Measurements from ENCODE around the gene FBXO33. TPM values are rescaled to one million over a fixed set of nuclear protein-coding genes. Genes with fewer than 3 reads are reported as not detected.

FBXO33 gene
- total and polyA plus RNA-seq, 2 of the 8 experiments (the other 6 are each of a cell fraction or from before 2014, with no cell fraction given), result 4.7 to 11.5 TPM

DNA sequence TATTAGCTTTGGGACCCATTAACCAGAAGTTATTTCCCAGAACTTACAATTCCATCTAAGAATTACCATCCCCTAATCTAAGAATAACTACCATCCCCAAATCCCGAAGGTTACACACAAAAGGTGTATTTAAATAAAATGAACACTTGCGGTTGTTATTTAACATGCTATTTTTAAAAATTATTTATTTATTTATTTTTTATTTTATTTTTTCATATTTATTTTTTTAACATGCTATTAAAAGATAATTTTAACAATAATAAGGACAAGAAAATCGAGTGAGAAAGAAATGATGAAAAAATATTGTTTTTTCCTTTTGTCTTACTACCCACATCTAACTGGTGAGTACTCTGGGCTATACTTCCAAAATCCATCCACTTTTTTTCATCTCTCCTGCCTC, 6.3 kb downstream of the FBXO33 start:
- Histone ChIP-seq H4K8ac (ENCODE audit: extremely low read depth, insufficient read depth, low read length) (no peak overlapping the region), H2BK12ac (ENCODE audit: low read depth, low read length) (no peak overlapping the region), H3K23ac (ENCODE audit: insufficient read length) (no peak overlapping the region), H3K4me1 (replicated peaks in 1 of 4; ENCODE audit: control insufficient read depth in 3 of 4, insufficient read depth in 4 of 4, low read length in 3 of 4) (peaks cover 0 to 3% (median 0%) of the 10 kb centered on the region in 4 experiments; a peak in 2 of 7 replicates), H3K56ac (replicated peaks; ENCODE audit: insufficient read length, low read depth, low read length) (no peak overlapping the region), H3K9me3 (ENCODE audit: insufficient read depth in 2 of 2, low read depth in 1 of 2, low read length in 1 of 2) (no peaks in the 10 kb centered on the region), H3K79me2 (ENCODE audit: control insufficient read depth in 1 of 2, insufficient read depth in 2 of 2, low read length in 2 of 2) (peaks cover 0 to 45% of the 10 kb centered on the region in 2 experiments; a peak in 2 of 4 replicates), H3K27me3 (replicated peaks in 1 of 4; ENCODE audit: control insufficient read depth in 3 of 4, extremely low read depth in 1 of 4, insufficient read depth in 3 of 4, low read length in 3 of 4) (no peaks in the 10 kb centered on the region), H2BK15ac (ENCODE audit: low read length) (no peak overlapping the region), H3K79me1 (ENCODE audit: low read depth, low read length) (no peaks in the 10 kb centered on the region), H3K9ac (replicated peaks in 1 of 4; ENCODE audit: extremely low read depth in 1 of 4, low read depth in 3 of 4, low read length in 3 of 4) (no peak overlapping the region), H4K5ac (ENCODE audit: insufficient read length, low read depth, low read length) (no peak overlapping the region), H2AK5ac (ENCODE audit: low read depth, low read length) (no peak overlapping the region), H2AFZ (ENCODE audit: low read length) (no peak overlapping the region), H2BK5ac (ENCODE audit: low read depth, low read length) (no peak overlapping the region), H3K36me3 (ENCODE audit: control insufficient read depth in 2 of 4, insufficient read depth in 4 of 4, low read length in 3 of 4) (no peaks in the 10 kb centered on the region), H3K14ac (ENCODE audit: insufficient read length) (no peak overlapping the region), H4K91ac (replicated peaks; ENCODE audit: insufficient read length, low read length) (no peak overlapping the region), H3K18ac (ENCODE audit: extremely low read depth, low read length) (no peak overlapping the region), H2BK120ac (replicated peaks; ENCODE audit: low read depth, low read length) (no peak overlapping the region), H3K23me2 (ENCODE audit: low read depth, low read length) (no peaks in the 10 kb centered on the region; the same call in 1 of the 2 replicates), H3K4ac (replicated peaks; ENCODE audit: insufficient read length, low read depth, low read length) (no peak overlapping the region), H3K27ac (ENCODE audit: low read depth, low read length) (no peak overlapping the region), H2BK20ac (ENCODE audit: low read length) (no peak overlapping the region), H3K4me3 (ENCODE audit: extremely low read depth in 1 of 4, insufficient read depth in 2 of 4, low read depth in 3 of 4, low read length in 4 of 4) (no peak overlapping the region), H3K4me2 (ENCODE audit: insufficient read depth in 1 of 2, low read depth in 2 of 2, low read length in 2 of 2) (0 out of 4 replicates have a peak overlapping the region, but pooled peaks of 1 of the 2 experiments have one; percentile 5), H4K20me1 (replicated peaks in 1 of 2; ENCODE audit: control insufficient read depth in 1 of 2, insufficient read depth in 2 of 2, low read length in 2 of 2) (peaks cover 3 to 12% of the 10 kb centered on the region in 2 experiments)
- FAIRE-seq (no peak), DNase-seq (ENCODE audit: low read depth in 1 of 2, low spot score in 2 of 2) (no peak)
- CTCF ChIA-PET (ENCODE audit: partially characterized antibody), result interaction anchor here (0.7 to 3.8 kb wide), 5 partner anchors 45 to 390 kb away, joined by 3 to 21 read pairs (median 3); no protein-coding TSS in a partner anchor
- POLR2A ChIA-PET (ENCODE audit: partially characterized antibody), result interaction anchor here (0.7 to 0.9 kb wide), 2 partner anchors 237 to 321 kb away, joined by 3 read pairs; no protein-coding TSS in a partner anchor
- 88% methylated on average over 3 of the region's 3 CpGs; no CpG with 5 or more reads in 1 of the 2 experiments for WGBS, 2 experiments (ENCODE audit: extremely low coverage in 1 of 2, insufficient coverage in 1 of 2, insufficient read length in 1 of 2, insufficient replicate concordance in 2 of 2, low coverage in 1 of 2, low lambda C conversion rate in 2 of 2, missing lambda C conversion rate in 1 of 2)
- TF ChIP-seq GTF2F1 (IDR thresholded peaks at IDR 0.05; ENCODE audit: borderline replicate concordance, low read depth, low read length), result no peak
- no peak for TF ChIP-seq EZH2 (IDR thresholded peaks at IDR 0.05; ENCODE audit: low read depth, low read length, severe bottlenecking)
- TF ChIP-seq JUN (IDR thresholded peaks at IDR 0.05; ENCODE audit: low read depth, low read length), result no peak
- no peak for TF ChIP-seq TCF12 (IDR thresholded peaks at IDR 0.05; ENCODE audit: low read depth, low read length)
- TF ChIP-seq, protein P1, sequence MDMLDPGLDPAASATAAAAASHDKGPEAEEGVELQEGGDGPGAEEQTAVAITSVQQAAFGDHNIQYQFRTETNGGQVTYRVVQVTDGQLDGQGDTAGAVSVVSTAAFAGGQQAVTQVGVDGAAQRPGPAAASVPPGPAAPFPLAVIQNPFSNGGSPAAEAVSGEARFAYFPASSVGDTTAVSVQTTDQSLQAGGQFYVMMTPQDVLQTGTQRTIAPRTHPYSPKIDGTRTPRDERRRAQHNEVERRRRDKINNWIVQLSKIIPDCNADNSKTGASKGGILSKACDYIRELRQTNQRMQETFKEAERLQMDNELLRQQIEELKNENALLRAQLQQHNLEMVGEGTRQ (IDR thresholded peaks at IDR 0.05; ENCODE audit: low read length), result no peak
- no peak for TF ChIP-seq NANOG (IDR thresholded peaks at IDR 0.05; ENCODE audit: insufficient read depth, low read depth, low read length, poor library complexity, severe bottlenecking)
- no peak for TF ChIP-seq ATF3 (IDR thresholded peaks at IDR 0.05; ENCODE audit: insufficient read depth, low read depth, low read length)
- no peak for TF ChIP-seq PHF8 (conservative IDR thresholded peaks at IDR 0.05; ENCODE audit: low read depth, low read length)
- no peak for TF ChIP-seq CHD1 (IDR thresholded peaks at IDR 0.05; ENCODE audit: low read depth, low read length)
- no peak for TF ChIP-seq HDAC6 (IDR thresholded peaks at IDR 0.05; ENCODE audit: low read depth, low read length)
- no peak for TF ChIP-seq NRF1 (IDR thresholded peaks at IDR 0.05; ENCODE audit: low read depth, low read length)
- no peak for TF ChIP-seq CTBP2 (IDR thresholded peaks at IDR 0.05; ENCODE audit: borderline replicate concordance, insufficient read depth, insufficient read length, low read length)

Data from H1 (cell line).